Naive thymus-derived CD4-positive, alpha-beta T cell (primary cell): ENCODE data around the gene KLHL17. TPM values are rescaled to one million over a fixed set of nuclear protein-coding genes. Genes with fewer than 3 reads are reported as not detected.

Experiments
- ATAC-seq: fragments of 150-1000 bp; cut with Tn5 transposase; 2 replicates; pipeline ENCODE4 v1.10.0; 2021; ENCODE audit warnings: mild to moderate bottlenecking, moderate library complexity
- CTCF ChIA-PET: fragments of 350-600 bp; sonication (Branson Sonifier 250); formaldehyde crosslinking; loops from one replicate; lab custom pipeline; 2021; ENCODE audit warnings: antibody characterized with exemption; lab: Charles Lee
- POLR2A ChIA-PET: fragments of 350-600 bp; sonication (Branson Sonifier 250); formaldehyde crosslinking; loops from one replicate; lab custom pipeline; 2021; ENCODE audit warnings: antibody characterized with exemption, inconsistent platforms; lab: Charles Lee
- DNase-seq, 9 donors: peaks; one replicate each; pipeline versions ENCODE4 v3.0.0 to v3.0.0-alpha.2; 2020 to 2022; ENCODE audit warnings: mixed read lengths in 1 of 9
- H3K27ac ChIP-seq: one replicate; pipeline ENCODE4 v1.7.0; 2013; ENCODE audit warnings: mild to moderate bottlenecking, low read depth, low read length, moderate library complexity
- H3K27me3 ChIP-seq, 2 donors: one replicate each; pipeline ENCODE4 v1.7.0; 2013; ENCODE audit warnings: low read length in 2 of 2, mild to moderate bottlenecking in 2 of 2, moderate library complexity in 2 of 2; ENCODE audit not compliant: control insufficient read depth in 2 of 2, insufficient read depth in 2 of 2
- H3K36me3 ChIP-seq, 3 experiments: 1 replicate in 2 of 3; 2 replicates in 1 of 3; pipeline ENCODE4 v1.7.0; 2013; ENCODE audit warnings: low read length in 3 of 3, mild to moderate bottlenecking in 3 of 3, moderate library complexity in 1 of 3; ENCODE audit not compliant: insufficient read depth in 3 of 3, control insufficient read depth in 2 of 3
- H3K4me1 ChIP-seq, 2 donors: one replicate each; pipeline ENCODE4 v1.7.0; 2013; ENCODE audit warnings: low read length in 2 of 2, mild to moderate bottlenecking in 2 of 2, moderate library complexity in 1 of 2; ENCODE audit not compliant: control insufficient read depth in 2 of 2, insufficient read depth in 2 of 2
- H3K4me3 ChIP-seq: 2 replicates; pipeline ENCODE4 v1.7.0; 2013; ENCODE audit warnings: mild to moderate bottlenecking, low read length
- H3K9me3 ChIP-seq, 3 experiments: 1 replicate in 2 of 3; 2 replicates in 1 of 3; pipeline ENCODE4 v1.7.0; 2013; ENCODE audit warnings: low read length in 3 of 3; ENCODE audit not compliant: control insufficient read depth in 2 of 3
- H3K27ac Mint-ChIP-seq, 9 donors: one replicate each; pipeline ENCODE4 v1.8.0; 2020 to 2022; ENCODE audit warnings: mixed read lengths in 9 of 9, mild to moderate bottlenecking in 8 of 9, moderate library complexity in 5 of 9, inconsistent platforms in 2 of 9
- H3K27me3 Mint-ChIP-seq, 5 donors: one replicate each; pipeline ENCODE4 v1.8.0; 2021 to 2022; ENCODE audit warnings: mixed read lengths in 5 of 5, mild to moderate bottlenecking in 1 of 5
- H3K36me3 Mint-ChIP-seq, 5 donors: one replicate each; pipeline ENCODE4 v1.8.0; 2020 to 2022; ENCODE audit warnings: mixed read lengths in 5 of 5, mild to moderate bottlenecking in 3 of 5, inconsistent platforms in 1 of 5
- H3K4me1 Mint-ChIP-seq, 7 donors: one replicate each; pipeline ENCODE4 v1.8.0; 2020 to 2022; ENCODE audit warnings: mixed read lengths in 7 of 7, mild to moderate bottlenecking in 3 of 7, inconsistent platforms in 1 of 7
- H3K4me3 Mint-ChIP-seq, 10 donors: one replicate each; pipeline ENCODE4 v1.8.0; 2020 to 2022; ENCODE audit warnings: mild to moderate bottlenecking in 10 of 10, mixed read lengths in 10 of 10, moderate library complexity in 6 of 10, inconsistent platforms in 2 of 10
- H3K9me3 Mint-ChIP-seq, 11 donors: one replicate each; pipeline ENCODE4 v1.8.0; 2020 to 2022; ENCODE audit warnings: mixed read lengths in 11 of 11, mild to moderate bottlenecking in 4 of 11, inconsistent platforms in 1 of 11, moderate library complexity in 1 of 11
- intact Hi-C, 2 donors: fragments of 100-400 bp; cut with micrococcal nuclease; formaldehyde crosslinking; loops; one replicate each; pipeline ENCODE4 v1.15.1; 2023
- polyA plus RNA-seq, 2 donors: library from polyadenylated mRNA; unstranded; fragments of 300-500 nt; fragmentation: Illumina TruSeq; gene quantifications; one replicate each; pipeline ENCODE4 v1.2.3, GENCODE V29; 2021
- total RNA-seq, 6 experiments: library from RNA in 5 of 6; stranded (reverse) in 5 of 6; gene quantifications; 1 replicate in 5 of 6; 2 replicates in 1 of 6; pipeline ENCODE4 v1.2.3 and lab custom pipeline; 2021 to 2026

The KLHL17 gene
- total and polyA plus RNA-seq, 7 experiments from 2014 or later: 0.58 to 34.2 (median 20.7) TPM

DNA sequence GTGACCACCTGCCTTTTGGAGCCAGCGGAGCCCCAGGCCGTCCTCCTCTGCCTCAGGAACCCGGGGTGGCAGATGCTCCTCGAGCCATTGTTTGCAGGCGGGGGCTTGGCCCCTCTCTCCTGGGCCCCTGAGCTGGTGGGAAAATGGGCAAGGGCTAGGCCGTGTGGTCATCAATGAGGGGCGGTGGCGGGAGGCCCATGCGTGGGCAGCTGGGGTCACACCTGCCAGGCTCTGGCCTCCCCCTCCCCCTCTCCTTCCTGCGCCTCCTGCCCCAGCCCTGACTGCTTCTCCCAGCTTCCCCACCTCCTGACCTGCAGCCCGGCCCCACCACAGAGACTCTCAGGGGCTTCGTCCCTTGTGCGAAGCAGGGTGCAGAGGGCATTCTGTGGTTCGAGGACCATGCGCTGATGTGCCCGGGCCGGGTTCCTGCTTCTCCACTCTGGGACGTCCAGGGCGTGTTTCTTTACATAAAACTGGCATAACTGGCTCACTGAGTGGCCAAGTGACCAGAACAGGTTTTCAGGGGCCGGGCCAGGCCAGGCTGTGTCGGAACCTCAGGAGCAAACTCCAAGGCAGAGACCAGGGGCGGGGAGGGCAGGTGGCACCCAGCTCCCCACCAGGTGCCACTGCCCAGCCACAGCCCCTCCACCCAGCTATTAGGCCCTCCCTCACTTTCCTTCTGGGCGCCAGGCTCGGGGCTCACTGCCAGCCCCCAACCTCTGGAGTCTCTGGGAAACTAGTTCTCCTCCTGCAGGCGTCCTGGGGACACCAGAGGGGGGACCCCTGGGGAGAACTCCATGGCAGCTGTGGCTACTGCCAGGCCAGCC, 27.4 kb upstream of the KLHL17 start:
- intact Hi-C loops: no loop called here
- ChIA-PET CTCF (no interaction called here), POLR2A (no interaction called here)
- no peaks in the 10 kb centered on the region for H3K36me3 ChIP-seq
- Mint-ChIP-seq H3K4me3 (peak overlapping the region in 1 of 10 donors; percentile 41), H3K9me3 (no peaks in the 10 kb centered on the region), H3K4me1 (peaks cover 0 to 5% (median 0%) of the 10 kb centered on the region in 7 donors), H3K36me3 (no peaks in the 10 kb centered on the region), H3K27ac (no peak overlapping the region), H3K27me3 (peaks cover 5 to 37% (median 21%) of the 10 kb centered on the region in 5 donors)
- DNase-seq (no peak), ATAC-seq (no peak)
- no peak overlapping the region for H3K27ac ChIP-seq
- no peaks in the 10 kb centered on the region for H3K9me3 ChIP-seq
- H3K4me3 ChIP-seq: no peak overlapping the region
- H3K27me3 ChIP-seq: no peaks in the 10 kb centered on the region
- no peaks in the 10 kb centered on the region for H3K4me1 ChIP-seq

DNA sequence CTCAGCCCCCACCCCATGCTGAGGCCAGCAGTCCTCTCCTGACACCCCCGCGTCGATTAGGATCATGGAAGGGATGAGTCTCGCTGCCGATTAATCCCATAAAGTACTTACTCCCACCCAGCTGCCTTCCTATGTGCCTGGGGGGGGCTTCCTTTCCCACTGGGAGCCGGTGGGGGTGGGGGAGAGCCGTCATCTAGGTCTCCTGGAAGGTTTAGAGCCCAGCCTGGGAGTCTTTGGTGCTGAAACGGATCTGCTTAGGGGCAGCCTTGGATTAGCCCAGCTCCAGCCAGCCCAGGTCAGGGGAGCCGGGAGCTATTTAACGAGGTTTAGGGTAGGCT, 26.8 kb upstream of the KLHL17 start:
- DNase-seq (no peak), ATAC-seq (no peak)
- Mint-ChIP-seq H3K9me3 (no peaks in the 10 kb centered on the region), H3K27me3 (peaks cover 6 to 42% (median 22%) of the 10 kb centered on the region in 5 donors), H3K36me3 (no peaks in the 10 kb centered on the region), H3K4me3 (peak overlapping the region in 1 of 10 donors; percentile 41), H3K27ac (no peak overlapping the region), H3K4me1 (peaks cover 0 to 5% (median 0%) of the 10 kb centered on the region in 7 donors)
- no peaks in the 10 kb centered on the region for H3K36me3 ChIP-seq
- ChIA-PET POLR2A (no interaction called here), CTCF (no interaction called here)
- no peaks in the 10 kb centered on the region for H3K9me3 ChIP-seq
- H3K27me3 ChIP-seq: no peaks in the 10 kb centered on the region
- no peaks in the 10 kb centered on the region for H3K4me1 ChIP-seq
- intact Hi-C loops: no loop called here
- no peak overlapping the region for H3K27ac ChIP-seq
- H3K4me3 ChIP-seq: no peak overlapping the region

DNA sequence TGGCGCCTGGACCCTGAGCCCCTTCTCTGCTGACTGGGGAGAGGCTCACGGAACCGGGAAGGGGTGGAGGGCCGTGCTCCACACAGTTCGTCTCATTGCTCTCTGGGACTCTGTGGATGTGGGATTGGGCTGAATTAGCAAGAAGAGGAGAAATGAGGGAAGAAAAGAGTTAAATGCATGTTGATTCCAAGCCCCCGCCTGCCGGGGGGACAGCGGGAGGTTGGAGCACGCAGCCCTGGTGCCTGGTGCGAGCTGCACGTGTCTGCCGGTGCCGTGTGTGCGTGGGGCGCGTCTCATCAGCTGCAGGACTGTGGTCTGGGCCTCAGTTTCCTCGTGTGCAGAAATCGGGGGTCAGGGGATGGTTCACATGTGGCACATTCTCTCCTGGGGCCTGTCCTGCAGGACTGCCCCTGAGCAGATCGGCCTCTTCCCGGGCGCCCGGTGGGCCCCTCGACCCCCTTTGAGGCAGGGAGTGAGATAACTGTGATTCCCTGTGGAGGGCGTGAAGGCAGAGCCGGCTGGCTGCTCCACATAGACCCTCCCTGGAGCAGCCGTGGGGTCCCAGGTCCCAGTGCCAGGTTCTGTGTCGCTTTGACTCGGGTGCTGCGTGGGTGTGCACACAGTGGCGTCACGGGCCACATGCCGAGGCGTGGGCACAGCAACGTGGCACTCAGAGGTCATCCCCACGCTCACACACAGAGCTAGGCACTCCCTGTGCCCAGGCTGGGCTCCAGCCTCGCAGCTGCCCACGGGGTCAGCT, 25.2 kb upstream of the KLHL17 start:
- Mint-ChIP-seq H3K4me1 (peaks cover 0 to 6% (median 0%) of the 10 kb centered on the region in 7 donors), H3K27ac (no peak overlapping the region), H3K4me3 (peak overlapping the region in 2 of 10 donors; percentile 2 to 66), H3K27me3 (peaks cover 10 to 49% (median 27%) of the 10 kb centered on the region in 5 donors), H3K36me3 (no peaks in the 10 kb centered on the region), H3K9me3 (no peaks in the 10 kb centered on the region)
- DNase-seq (no peak), ATAC-seq (no peak)
- ChIA-PET POLR2A (no interaction called here), CTCF (no interaction called here)
- intact Hi-C loops: no loop called here
- H3K36me3 ChIP-seq: no peaks in the 10 kb centered on the region
- no peak overlapping the region for H3K27ac ChIP-seq
- no peaks in the 10 kb centered on the region for H3K27me3 ChIP-seq
- H3K9me3 ChIP-seq: no peaks in the 10 kb centered on the region
- H3K4me3 ChIP-seq: no peak overlapping the region
- H3K4me1 ChIP-seq: no peaks in the 10 kb centered on the region

DNA sequence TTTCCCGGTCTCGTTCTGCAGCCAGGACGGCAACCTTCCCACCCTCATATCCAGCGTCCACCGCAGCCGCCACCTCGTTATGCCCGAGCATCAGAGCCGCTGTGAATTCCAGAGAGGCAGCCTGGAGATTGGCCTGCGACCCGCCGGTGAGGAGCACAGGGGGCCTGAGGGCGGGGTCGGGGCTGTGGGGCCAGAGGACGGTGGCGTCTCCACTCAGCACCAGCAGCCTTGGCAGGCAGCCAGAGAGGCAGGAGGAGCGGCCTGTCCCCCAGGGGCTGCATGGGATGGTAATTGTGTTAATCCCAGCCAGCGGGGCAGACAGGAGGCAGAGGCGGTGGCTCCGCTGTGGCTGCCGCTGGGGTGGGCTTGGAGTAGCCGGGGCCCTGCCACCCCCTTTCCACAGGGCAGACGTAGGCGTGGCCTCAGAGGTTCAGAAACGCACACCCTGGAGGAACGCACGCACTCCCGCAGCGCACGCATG, 24.6 kb upstream of the KLHL17 start:
- H3K4me3 Mint-ChIP-seq: peak overlapping the region in 1 of 10 donors; percentile 66
- no peaks in the 10 kb centered on the region for H3K36me3 Mint-ChIP-seq
- Histone ChIP-seq H3K4me1 (peaks cover 0 to 5% of the 10 kb centered on the region in 2 donors), H3K9me3 (no peaks in the 10 kb centered on the region), H3K36me3 (no peaks in the 10 kb centered on the region), H3K27ac (no peak overlapping the region), H3K27me3 (peaks cover under 1 to 1% of the 10 kb centered on the region in 2 donors), H3K4me3 (no peak overlapping the region)
- H3K27me3 Mint-ChIP-seq: peaks cover 10 to 53% (median 28%) of the 10 kb centered on the region in 5 donors
- CTCF ChIA-PET: no interaction called here
- DNase-seq (no peak), ATAC-seq (no peak)
- H3K9me3 Mint-ChIP-seq: no peaks in the 10 kb centered on the region
- peaks cover 0 to 6% (median 3%) of the 10 kb centered on the region in 7 donors for H3K4me1 Mint-ChIP-seq
- POLR2A ChIA-PET: no interaction called here
- intact Hi-C loops: no loop called here
- H3K27ac Mint-ChIP-seq: no peak overlapping the region

DNA sequence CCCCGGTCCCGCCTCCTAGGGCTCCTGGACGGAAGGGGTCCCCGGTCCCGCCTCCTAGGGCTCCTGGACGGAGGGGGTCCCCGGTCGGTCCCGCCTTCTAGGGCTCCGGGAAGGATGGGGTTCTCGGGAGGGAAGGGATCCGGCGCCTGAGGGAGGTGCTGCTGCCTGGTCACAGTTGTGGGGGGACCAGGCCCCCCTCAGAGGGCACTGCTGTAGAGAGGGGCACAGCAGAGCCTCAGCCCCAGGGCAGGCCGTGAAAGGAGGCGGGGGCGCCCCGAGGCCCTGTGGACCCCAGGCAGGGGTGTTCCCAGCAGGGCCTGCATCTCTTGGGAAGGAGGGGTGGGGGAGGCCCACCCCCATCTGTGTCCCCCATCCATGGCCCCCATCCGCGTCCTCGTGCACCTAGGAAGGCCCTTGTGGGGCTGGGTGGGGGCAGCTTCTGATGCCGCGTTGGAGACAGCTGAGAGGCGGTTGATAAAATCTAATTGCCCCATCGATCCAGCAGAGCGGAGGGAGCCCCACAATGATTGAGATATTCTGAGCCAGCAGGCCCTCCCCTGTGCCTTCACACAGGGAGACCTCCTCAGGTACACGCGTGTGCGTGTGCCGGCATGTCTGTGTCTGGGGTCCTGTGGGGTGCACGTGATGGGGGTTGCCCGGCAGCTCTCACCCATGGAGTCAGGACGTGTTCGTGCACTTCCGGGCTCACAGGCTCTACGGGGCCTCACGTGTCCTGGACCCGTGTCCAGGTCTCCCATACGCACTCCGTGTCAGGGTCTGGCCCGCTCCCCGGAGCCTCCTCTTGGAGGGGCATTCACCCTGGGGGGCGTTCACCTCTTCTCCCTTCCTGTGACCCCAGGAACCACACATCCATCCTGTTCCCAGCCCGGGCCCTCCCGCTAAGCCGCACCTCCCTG, 23.8 kb upstream of the KLHL17 start:
- no peak for ATAC-seq
- Mint-ChIP-seq H3K36me3 (peaks cover 0 to 1% (median 0%) of the 10 kb centered on the region in 5 donors), H3K9me3 (no peaks in the 10 kb centered on the region), H3K4me1 (peaks cover 4 to 10% (median 9%) of the 10 kb centered on the region in 7 donors), H3K27ac (no peak overlapping the region), H3K4me3 (no peak overlapping the region), H3K27me3 (peaks cover 10 to 56% (median 27%) of the 10 kb centered on the region in 5 donors)
- H3K27ac ChIP-seq: no peak overlapping the region
- ChIA-PET CTCF (no interaction called here), POLR2A (no interaction called here)
- H3K9me3 ChIP-seq: no peaks in the 10 kb centered on the region
- peaks cover 3 to 7% of the 10 kb centered on the region in 2 donors for H3K27me3 ChIP-seq
- no peaks in the 10 kb centered on the region for H3K36me3 ChIP-seq
- peaks cover 3 to 12% of the 10 kb centered on the region in 2 donors for H3K4me1 ChIP-seq
- intact Hi-C loops: no loop called here
- no peak for DNase-seq
- H3K4me3 ChIP-seq: no peak overlapping the region

DNA sequence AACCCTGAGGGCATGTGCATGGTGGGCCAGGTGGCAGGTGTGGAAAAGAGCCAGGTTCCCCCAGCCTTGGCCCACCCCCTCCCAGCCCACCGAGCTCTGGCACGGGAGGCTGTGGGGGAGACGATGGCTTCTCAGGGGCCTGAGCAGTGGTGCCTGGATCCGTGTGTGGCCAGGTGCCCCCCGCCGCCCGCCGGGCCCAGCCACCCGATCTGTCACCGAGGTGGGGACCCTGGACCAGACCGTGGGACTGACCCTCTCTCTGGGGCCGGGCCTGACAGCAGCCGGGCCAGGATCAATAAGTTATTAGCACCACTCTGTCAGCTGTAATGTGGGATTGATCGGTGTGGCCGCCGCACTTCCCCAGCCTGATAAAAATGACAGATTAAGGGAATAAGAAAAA, 22.9 kb upstream of the KLHL17 start:
- DNase-seq: no peak
- Histone ChIP-seq H3K36me3 (no peaks in the 10 kb centered on the region), H3K9me3 (no peaks in the 10 kb centered on the region), H3K27ac (no peak overlapping the region), H3K4me1 (peaks cover 3 to 13% of the 10 kb centered on the region in 2 donors), H3K4me3 (no peak overlapping the region), H3K27me3 (peaks cover 3 to 7% of the 10 kb centered on the region in 2 donors)
- no peak overlapping the region for H3K4me3 Mint-ChIP-seq
- H3K27ac Mint-ChIP-seq: no peak overlapping the region
- ATAC-seq: no peak
- ChIA-PET CTCF (interaction anchor here (1.0 kb wide), 1 partner anchor 31 kb away, joined by 4 read pairs; no protein-coding TSS in a partner anchor), POLR2A (no interaction called here)
- peaks cover 4 to 10% (median 9%) of the 10 kb centered on the region in 7 donors for H3K4me1 Mint-ChIP-seq
- peaks cover 0 to 1% (median 0%) of the 10 kb centered on the region in 5 donors for H3K36me3 Mint-ChIP-seq
- intact Hi-C loops: no loop called here
- peaks cover 10 to 54% (median 26%) of the 10 kb centered on the region in 5 donors for H3K27me3 Mint-ChIP-seq
- no peaks in the 10 kb centered on the region for H3K9me3 Mint-ChIP-seq
